ENCODE results near the gene C7orf33. TPM values are rescaled to one million over a fixed set of nuclear protein-coding genes. Genes with fewer than 3 reads are reported as not detected.

Gene C7orf33
- total and polyA plus RNA-seq, 12 donors = not detected

DNA sequence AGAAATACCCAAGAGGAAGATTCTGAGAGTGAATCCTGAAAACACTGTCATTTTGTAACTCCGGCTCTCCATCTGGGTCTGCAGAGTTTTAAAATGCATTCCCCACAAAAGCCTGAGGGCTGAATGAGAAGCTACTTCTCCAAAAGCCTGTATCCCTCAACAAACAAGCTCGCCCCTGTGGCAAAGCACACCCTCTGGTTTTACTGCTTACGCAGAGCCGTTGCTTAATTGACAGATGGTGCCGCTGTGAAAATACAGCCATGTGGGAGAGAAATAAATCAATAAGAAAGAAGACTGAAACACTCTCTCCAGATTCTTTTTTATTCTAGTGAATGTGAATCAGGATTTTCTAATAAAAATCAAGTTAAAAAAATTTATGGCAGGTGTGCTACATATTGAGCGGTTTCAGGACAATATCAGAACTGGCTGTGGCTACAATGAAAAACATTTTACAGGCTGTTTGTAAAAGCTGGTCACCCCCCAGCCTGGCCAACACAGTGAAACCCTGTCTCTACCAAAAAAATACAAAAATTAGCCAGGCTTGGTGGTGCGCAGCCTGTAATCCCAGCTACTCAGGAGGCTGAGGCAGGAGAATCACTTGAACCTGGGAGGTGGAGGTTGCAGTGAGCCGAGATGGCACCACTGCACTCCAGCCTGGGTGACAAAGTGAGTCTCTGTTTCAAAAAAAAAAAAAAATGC, 32.5 kb downstream of the C7orf33 start:
- H3K27ac ChIP-seq = no peak overlapping the region
- H3K4me1 ChIP-seq = peaks cover 0 to 11% (median 0%) of the 10 kb centered on the region in 9 donors
- peaks cover 0 to 24% (median 9%) of the 10 kb centered on the region in 7 donors for H3K27me3 ChIP-seq
- DNase-seq (no peak), ATAC-seq (no peak)
- H3K36me3 ChIP-seq = no peaks in the 10 kb centered on the region
- intact Hi-C loops (cut with DNase I) = no loop called here
- H3K9me3 ChIP-seq = peaks cover 0 to 6% (median 0%) of the 10 kb centered on the region in 11 donors
- H3K4me3 ChIP-seq = no peak overlapping the region
- 80 to 82% methylated on average over 8 of the region's 8 CpGs for WGBS, 2 donors
- TF ChIP-seq, protein P1, sequence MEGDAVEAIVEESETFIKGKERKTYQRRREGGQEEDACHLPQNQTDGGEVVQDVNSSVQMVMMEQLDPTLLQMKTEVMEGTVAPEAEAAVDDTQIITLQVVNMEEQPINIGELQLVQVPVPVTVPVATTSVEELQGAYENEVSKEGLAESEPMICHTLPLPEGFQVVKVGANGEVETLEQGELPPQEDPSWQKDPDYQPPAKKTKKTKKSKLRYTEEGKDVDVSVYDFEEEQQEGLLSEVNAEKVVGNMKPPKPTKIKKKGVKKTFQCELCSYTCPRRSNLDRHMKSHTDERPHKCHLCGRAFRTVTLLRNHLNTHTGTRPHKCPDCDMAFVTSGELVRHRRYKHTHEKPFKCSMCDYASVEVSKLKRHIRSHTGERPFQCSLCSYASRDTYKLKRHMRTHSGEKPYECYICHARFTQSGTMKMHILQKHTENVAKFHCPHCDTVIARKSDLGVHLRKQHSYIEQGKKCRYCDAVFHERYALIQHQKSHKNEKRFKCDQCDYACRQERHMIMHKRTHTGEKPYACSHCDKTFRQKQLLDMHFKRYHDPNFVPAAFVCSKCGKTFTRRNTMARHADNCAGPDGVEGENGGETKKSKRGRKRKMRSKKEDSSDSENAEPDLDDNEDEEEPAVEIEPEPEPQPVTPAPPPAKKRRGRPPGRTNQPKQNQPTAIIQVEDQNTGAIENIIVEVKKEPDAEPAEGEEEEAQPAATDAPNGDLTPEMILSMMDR (IDR thresholded peaks at IDR 0.05) = no peak

DNA sequence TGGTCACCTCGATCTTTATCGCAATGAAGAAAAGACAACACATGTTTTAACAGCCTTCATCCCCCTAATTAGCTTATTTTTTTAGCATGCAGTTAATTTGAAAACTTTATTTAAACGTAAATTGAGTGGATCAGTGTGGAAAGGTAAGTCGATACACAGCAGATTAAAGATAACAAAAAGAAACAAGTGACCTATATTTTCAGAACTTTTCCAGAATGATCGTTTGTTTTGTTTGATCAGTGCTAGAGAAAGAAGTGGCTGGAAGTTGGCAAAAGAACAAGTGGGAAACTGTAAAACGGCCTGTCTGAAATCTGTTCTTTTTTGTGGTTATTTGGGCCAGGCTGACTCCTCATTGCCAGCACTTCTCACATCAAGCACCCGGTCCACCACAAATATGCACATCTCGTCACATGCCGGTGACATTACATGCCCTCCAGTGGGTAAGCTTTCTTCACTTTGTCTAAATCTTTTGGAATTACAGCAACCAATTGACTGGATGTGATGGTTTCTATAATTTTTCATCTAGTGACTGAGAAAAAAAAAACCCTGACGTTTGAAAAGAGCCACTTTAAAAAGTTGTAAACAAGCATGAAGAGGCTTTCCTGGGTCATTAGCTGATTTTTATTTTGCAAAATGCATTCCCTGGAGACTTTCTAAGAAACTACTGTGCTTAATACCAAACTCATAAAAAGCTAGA, 33.2 kb downstream of the C7orf33 start:
- DNase-seq = no peak
- Histone ChIP-seq H3K27ac (no peak overlapping the region), H3K9me3 (no peaks in the 10 kb centered on the region), H3K4me3 (no peak overlapping the region), H3K4me1 (peaks cover 0 to 11% (median 0%) of the 10 kb centered on the region in 9 donors), H3K27me3 (peaks cover 0 to 20% (median 3%) of the 10 kb centered on the region in 7 donors), H3K36me3 (no peaks in the 10 kb centered on the region)
- TF ChIP-seq, protein P1 (IDR thresholded peaks at IDR 0.05) = no peak
- intact Hi-C loops (cut with DNase I) = no loop called here
- no peak for ATAC-seq
- WGBS, 2 donors = 49 to 50% methylated on average over 10 of the region's 10 CpGs

DNA sequence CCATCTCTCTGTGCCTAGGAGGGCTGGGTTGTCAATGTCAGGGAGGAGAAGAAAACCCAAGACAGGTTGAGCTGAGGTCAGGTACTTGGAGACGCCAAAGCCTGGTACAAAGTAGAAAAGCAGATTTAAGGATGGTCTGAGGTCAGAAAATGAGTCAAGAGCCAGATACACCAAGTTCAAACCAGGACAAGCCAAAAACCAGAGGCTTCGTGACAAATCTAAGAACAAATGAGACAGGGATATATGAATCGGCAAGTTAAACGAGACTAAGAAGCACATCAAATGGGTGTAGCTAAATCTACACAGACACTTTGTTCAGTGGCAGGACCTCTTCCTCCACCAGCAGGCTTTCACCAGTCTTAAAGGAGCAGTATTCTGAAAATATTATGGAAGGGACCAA, 34.2 kb downstream of the C7orf33 start:
- Histone ChIP-seq H3K27me3 (peaks cover 0 to 12% (median 3%) of the 10 kb centered on the region in 7 donors), H3K4me1 (peaks cover 0 to 11% (median 0%) of the 10 kb centered on the region in 9 donors), H3K4me3 (no peak overlapping the region), H3K36me3 (no peaks in the 10 kb centered on the region), H3K9me3 (no peaks in the 10 kb centered on the region), H3K27ac (no peak overlapping the region)
- TF ChIP-seq, protein P1 (IDR thresholded peaks at IDR 0.05) = no peak
- no peak for DNase-seq
- intact Hi-C loops (cut with DNase I) = no loop called here
- ATAC-seq = no peak
- WGBS, 2 donors = 51% methylated on average over 4 of the region's 4 CpGs

DNA sequence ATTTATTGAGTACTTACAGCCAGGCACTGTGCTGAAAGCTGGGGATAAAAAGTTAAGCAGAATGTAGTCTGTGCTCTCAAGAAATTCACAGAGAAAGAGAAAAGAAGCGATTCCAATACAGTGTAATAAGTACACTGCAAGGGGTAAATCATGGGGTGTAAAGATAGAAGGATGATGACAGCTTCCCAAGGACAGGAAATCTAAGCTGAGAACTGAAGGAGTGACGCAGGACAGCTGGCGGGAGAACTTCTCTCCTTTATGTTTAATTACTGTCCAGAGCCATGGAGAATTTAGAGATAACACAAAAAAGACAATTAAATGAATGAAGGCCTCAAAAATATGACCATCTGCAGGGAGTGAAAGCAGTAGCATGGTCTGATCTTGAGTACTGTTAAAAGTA, 34.8 kb downstream of the C7orf33 start:
- intact Hi-C loops (cut with DNase I) = no loop called here
- peaks cover 0 to 12% (median 3%) of the 10 kb centered on the region in 7 donors for H3K27me3 ChIP-seq
- TF ChIP-seq, protein P1 (IDR thresholded peaks at IDR 0.05) = no peak
- H3K36me3 ChIP-seq = no peaks in the 10 kb centered on the region
- H3K4me3 ChIP-seq = no peak overlapping the region
- 44 to 45% methylated on average over 3 of the region's 3 CpGs for WGBS, 2 donors
- DNase-seq = no peak
- H3K4me1 ChIP-seq = peaks cover 0 to 11% (median 0%) of the 10 kb centered on the region in 9 donors
- H3K27ac ChIP-seq = no peak overlapping the region
- peak in 1 of 8 donors; percentile 56 for ATAC-seq
- peaks cover 0 to 3% (median 0%) of the 10 kb centered on the region in 11 donors for H3K9me3 ChIP-seq

Data from heart right ventricle (tissue), 16 donors.